GM18519 (cell line): Measurements from ENCODE around the gene NEK8.

Source experiments
- ATAC-seq: cut with Tn5 transposase; IDR thresholded peaks from one replicate; pipeline ENCODE4 v1.9.1; 2021; ENCODE audit warnings: mild to moderate bottlenecking, moderate library complexity; ENCODE audit not compliant: unreplicated experiment, low FRiP score

NEK8 gene

DNA sequence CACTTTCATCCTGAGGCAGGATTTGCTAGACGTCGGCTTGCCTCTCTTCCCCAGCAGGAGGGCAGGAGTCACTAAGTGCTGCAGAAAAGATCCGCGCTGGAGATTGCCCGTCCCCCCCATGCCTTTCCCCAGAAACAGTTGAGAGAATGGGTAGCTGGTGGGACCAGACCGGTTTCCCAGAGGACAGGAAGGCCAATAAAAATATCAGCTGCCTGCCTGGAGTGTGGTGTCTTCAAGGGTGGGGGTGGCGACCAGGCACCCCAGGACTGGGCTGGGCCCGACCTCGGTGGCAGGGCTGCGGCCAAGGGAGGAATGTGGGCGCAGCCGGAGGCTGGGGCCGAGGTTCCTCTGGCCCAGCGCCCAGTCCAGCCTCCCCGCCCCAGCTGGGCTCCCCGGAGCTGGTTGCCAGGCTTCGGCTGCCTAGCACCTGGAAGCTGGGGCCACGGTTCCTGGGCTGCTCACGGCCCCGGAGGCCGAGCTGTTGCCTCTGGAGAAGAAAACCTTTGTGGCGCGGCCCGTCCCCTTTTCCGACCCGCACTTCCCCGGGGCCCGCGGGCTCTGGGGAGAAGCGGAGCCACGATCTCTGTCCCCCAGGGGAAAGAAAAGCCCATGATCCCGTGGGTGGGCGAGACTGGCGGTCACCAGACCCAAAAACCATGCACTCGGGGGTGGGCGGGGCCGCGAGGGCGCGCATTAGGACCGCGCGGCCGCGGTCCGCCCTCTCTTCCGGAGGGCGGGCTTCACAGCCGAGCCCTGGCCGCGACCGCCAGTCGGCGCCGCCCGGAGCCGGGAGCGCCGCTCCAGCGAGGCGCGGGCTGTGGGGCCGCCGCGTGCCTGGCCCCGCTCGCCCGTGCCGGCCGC lies 14.9 kb downstream of the NEK8 start, which contains the start of gene TRAF4:
Gene TRAF4 (plus strand): TSS at position 769 of the 861 bp plus-strand sequence. CDS start 102 bp downstream, outside the sequence.
- peak; percentile 37 for ATAC-seq

DNA sequence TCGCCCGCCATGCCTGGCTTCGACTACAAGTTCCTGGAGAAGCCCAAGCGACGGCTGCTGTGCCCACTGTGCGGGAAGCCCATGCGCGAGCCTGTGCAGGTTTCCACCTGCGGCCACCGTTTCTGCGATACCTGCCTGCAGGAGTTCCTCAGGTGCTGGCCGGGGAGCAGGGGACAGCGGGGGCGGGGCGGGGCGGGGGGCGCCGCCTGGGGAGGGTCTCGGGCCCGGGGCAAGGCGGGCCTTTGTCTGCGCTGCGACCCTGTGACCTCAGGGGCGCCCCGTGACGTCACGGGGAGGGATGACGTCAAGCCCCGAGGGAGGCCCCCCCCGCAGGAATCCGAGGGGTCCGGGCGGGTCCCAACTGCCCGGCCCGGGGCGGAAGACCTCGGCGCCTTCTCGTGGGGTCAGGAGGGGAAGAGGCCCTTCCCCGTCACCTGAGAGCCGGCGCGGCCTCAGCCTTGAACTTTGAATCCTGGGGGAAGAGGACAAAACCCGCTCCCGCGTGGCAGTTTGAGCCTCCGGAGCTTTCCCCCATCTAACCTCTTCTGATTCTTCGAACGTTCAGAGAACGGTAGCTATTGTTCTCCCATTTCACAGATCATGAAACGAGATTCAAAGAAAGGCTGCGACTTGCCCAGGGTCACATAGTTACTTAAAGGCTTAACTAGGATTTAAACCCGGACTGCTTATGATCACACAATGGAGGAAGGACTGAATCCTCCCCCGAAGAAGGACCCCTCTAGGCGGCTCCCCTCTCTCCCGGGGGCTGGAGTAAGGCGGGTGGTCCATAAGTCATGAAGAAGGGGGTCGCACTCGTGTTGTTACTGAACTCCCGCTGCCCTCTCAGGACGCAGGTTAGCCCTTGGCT lies 15.8 kb downstream of the NEK8 start:
- no peak for ATAC-seq

DNA sequence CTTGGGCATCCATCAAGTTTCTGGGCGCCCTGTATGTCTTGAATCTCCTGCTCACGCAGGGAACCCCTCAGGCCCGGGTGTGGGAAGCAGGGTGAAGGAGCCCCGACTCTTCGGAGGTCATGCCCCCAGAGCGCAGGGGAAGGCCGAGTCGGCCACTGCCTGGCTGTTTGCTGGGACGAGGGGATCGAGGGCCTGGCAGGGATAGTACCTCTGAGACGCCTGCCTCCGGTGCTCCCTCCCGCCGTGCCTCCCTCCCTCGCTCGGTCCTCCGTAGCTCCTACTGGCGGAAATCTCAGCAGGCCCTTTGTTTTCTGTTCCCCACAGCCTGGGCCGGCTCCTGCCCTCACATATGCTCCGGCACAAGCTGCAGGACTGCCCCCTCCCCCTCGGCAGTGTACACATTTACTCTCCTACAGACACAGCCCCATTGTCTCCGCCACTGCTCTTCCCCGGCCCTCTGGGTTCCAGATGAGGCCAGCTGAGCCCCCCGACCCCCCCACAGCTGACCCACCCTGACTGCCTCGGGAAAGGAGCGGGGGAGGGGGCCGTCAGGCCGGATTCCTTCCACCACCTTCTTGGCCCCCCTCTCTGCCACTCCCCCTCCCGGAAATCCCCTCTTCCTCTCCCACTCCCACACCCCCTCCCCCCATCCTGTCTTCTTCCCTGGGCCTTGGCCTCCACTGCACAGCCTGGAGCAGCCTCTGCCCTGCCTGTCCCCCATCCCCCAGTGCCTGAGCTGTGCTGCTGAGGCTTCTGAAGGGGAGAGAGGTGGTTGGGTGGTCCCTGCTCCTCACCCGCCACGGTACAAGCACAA lies 16.6 kb downstream of the NEK8 start:
- no peak for ATAC-seq

DNA sequence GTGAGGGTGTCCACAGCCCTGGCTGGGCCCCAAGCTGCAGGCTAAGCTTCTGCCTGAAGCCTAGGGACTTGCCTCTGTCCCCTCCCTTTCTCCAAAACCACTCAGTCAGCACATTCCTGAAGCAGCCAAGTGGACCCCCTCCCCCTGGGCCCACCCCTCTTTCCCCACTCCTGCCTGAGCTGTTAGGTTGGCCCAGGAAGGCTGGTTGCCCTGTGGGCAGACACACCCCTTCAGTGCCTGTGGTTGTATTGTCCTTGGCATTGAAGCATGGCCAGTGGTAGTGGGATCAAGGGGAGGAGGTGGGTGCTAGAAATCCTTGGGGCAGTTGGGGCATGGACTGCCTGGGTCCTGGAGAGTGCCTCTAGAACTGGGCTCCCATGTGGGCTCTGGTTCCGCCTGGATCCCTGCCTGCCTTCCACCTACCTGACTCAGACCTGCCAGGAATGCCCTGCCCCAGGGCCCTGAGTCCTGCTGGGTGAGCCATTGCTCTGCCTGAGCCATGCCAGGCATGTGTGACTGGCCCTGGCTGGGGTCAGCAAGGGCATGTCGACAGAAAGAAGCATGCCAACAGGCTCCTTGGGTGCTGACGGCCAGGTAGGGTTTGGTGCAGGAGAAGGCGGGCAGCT lies 17.3 kb downstream of the NEK8 start:
- no peak for ATAC-seq

DNA sequence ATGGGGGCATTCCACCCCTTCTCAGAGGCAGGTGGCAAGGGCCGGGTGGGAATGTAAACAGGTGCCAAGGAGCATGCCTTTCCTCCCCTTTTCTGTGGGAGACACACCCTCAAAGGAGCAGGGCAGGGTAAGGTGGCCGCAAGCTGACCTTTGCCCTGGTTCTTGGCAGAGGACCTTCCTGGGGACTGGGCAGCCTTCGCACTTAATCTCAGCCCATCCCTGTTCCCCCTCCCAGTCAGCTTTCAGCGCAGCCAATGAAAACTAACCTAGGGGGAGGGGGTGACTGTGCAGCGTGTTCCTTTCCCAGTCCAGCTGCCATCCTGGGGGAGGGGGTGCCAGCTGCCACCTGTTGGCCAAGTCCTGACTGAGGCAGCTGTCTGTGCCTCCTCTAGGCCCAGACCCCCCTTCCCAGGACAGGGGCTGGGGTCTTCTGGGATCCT lies 18.0 kb downstream of the NEK8 start:
- no peak for ATAC-seq

DNA sequence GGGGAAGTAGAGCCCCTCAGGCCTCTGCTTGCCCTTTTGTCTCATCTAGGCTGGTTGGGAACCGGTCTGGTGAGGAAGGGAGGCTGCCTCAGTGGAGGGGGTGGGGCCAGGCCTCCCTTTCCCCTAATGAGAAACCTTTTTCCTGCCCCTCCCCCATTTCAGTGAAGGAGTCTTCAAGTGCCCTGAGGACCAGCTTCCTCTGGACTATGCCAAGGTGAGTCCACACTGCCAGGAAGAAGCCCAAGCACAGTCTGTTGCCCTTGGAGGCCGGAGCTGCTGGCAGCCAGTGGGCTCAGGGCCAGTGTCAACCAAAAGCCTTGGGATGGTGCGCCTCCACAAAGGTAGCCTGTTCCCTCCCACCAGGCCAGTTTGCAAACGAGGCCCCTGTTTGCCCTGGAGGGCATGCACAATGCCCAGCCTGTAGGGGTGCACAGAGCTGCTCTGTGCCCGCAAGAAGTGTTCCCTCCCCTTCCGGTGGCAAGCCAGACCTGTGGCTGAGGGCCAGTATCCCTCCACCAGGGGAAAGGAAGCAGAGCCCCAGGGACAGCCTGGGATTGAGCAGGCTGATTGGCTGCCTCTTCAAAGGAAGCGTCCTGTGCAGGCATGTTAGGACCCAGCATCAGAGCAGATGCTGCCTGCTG lies 18.6 kb downstream of the NEK8 start:
- no peak for ATAC-seq

DNA sequence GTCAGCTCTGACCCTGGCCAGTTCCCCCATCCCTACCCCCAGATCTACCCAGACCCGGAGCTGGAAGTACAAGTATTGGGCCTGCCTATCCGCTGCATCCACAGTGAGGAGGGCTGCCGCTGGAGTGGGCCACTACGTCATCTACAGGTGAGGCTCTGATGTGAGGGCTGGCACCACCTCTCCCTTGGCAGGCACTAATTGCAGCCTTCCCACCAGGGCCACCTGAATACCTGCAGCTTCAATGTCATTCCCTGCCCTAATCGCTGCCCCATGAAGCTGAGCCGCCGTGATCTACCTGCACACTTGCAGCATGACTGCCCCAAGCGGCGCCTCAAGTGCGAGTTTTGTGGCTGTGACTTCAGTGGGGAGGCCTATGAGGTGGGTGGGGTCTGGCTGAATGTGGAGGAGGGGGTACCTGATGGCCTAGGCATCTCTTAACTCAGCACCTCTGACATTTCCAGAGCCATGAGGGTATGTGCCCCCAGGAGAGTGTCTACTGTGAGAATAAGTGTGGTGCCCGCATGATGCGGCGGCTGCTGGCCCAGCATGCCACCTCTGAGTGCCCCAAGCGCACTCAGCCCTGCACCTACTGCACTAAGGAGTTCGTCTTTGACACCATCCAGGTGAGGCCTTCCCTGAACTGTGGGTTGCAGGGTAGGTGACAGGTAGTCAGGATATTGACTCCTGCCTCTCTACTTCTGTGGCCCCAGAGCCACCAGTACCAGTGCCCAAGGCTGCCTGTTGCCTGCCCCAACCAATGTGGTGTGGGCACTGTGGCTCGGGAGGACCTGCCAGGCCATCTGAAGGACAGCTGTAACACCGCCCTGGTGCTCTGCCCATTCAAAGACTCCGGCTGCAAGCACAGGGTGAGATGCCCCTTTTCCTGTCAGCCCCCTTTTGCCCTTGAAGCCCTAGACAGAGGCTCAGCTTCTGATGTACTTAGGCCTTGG lies 19.5 kb downstream of the NEK8 start:
- no peak for ATAC-seq

DNA sequence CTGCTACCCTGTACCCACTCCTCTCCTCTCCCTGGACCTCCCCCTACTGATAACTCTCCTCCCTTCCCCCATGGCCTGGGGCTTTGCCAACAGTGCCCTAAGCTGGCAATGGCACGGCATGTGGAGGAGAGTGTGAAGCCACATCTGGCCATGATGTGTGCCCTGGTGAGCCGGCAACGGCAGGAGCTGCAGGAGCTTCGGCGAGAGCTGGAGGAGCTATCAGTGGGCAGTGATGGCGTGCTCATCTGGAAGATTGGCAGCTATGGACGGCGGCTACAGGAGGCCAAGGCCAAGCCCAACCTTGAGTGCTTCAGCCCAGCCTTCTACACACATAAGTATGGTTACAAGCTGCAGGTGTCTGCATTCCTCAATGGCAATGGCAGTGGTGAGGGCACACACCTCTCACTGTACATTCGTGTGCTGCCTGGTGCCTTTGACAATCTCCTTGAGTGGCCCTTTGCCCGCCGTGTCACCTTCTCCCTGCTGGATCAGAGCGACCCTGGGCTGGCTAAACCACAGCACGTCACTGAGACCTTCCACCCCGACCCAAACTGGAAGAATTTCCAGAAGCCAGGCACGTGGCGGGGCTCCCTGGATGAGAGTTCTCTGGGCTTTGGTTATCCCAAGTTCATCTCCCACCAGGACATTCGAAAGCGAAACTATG lies 20.4 kb downstream of the NEK8 start:
- ATAC-seq = no peak

DNA sequence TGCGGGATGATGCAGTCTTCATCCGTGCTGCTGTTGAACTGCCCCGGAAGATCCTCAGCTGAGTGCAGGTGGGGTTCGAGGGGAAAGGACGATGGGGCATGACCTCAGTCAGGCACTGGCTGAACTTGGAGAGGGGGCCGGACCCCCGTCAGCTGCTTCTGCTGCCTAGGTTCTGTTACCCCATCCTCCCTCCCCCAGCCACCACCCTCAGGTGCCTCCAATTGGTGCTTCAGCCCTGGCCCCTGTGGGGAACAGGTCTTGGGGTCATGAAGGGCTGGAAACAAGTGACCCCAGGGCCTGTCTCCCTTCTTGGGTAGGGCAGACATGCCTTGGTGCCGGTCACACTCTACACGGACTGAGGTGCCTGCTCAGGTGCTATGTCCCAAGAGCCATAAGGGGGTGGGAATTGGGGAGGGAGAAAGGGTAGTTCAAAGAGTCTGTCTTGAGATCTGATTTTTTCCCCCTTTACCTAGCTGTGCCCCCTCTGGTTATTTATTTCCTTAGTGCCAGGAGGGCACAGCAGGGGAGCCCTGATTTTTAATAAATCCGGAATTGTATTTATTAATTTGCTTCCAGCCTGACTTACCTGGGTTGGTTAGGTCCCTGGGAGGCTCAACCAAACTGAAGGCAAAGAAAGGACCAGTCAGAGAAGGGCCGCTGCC lies 21.1 kb downstream of the NEK8 start:
- no peak for ATAC-seq

DNA sequence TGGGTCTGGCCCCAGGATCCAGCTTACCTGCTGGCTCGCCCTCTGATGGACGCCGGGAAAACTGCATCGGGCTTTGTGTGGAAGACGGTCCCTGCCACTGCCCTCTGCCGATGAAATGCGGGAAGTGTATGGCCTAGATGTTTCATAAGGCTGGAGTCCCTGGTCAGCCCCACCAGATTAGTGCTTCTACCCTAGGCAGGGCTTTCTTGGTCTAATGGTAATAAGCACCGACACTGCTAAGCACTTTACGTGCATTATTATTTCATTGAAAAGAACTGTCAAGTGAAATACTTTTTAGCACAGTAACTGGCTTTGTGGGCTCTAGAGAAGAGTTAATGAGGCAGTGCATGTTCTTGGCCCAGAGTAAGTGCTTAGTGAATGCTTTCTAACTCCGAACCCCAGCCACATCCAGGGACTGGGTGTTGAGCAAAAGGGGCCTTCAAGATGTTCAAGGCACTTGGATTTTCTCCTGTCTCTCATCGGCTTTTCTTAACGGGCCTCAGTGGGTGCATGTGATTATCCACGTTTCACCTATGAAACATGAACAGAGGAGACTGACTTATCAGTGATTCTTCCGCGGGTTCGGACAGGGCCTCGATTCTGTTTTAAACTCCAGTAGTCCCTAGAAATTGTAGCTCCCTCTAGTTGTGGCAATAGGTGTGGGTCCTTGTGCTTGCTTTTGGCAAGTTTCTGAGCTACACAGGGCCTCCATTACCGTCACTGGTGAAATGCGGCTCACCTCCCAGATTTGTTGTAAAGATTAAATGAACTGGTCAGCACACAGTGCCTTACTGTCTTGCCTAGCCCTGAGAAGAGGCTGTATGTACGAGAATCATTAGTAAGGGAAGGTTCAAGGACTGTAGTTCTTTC lies 21.8 kb downstream of the NEK8 start:
- no peak for ATAC-seq

DNA sequence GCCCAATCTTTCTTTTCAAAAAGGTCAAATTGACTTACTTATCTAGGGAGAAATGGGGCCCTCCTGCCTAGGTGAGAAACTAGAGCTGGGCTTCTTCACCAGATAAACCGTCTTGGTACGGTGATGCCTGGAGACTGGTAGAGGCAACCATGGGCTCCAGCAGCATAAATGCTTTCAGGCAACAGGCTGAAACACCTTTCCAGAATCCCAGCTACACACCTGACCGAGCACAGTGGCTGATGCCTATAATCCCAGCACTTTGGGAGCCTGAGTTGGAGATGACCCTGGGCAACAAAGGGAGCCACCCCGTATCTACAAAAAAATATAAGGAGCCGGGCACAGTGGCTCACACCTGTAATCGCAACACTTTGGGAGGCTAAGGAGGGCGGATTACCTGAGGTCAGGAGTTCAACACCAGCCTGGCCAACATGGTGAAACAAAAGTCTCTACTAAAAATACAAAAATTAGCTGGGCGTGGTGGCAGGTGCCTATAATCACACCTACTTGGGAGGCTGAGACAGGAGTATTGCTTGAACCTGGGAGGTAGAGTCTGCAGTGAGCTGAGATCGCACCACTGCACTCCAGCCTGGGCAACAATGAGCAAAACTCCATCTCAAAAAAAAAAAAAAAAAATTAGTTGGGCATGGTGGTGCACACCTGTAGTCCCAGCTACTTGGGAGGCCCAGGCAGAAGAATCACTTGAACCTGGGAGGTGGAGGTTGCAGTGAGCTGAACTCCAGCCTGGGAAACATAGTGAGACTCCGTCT lies 23.2 kb downstream of the NEK8 start:
- ATAC-seq = no peak

DNA sequence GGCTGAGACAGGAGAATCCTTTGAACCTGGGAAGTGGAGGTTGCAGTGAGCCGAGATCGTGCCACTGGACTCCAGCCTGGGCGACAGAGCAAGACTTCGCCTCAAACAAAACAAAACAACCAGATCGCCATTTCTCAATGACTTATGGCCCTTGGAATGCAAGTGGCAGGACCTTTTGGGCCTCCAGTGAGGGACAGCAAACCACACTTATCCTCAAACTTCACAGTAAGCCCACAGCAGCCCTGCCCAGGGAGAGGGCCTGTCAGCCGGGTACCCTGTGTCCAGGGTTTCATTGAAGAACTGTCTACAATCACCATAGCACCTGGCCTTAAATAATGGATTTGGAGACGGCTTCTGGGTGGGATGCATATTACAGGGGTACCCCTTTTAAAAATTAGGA lies 26.9 kb downstream of the NEK8 start:
- no peak for ATAC-seq

DNA sequence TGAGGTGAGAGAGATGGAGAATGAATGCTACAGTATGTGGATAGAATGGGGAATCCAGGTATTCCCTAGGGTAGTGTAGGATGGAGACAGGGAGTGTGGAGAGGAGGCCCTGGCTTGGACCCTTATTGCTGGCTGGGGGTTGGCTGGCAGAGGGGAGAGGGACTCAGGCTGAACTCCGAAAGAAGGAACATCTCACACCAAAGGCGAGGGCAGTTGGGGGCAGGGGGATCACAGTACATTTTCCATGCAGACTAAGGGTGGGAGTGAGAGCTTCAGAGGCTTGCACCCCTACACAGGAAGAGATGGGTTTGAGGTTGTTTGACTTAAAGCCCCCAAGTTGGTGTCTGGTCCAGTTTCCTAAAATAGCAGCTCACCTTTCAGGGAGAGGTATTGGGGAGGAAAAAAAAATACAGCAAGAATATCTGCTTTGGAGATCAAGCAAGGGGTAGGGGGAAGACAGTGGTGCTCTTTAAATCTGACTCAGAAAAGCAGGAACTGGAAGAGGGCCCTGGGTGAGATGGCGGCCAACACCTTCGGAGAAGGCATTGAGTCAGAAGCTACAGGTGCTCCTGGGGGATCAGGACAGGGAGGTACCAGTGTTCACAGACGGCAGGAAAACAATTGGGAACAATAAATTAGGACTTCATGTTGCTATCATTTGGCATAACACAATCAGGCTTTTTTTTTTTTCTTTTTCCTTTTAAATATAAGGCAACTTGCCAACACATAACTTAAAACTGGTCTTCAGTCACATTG lies 27.6 kb downstream of the NEK8 start:
- ATAC-seq = no peak

DNA sequence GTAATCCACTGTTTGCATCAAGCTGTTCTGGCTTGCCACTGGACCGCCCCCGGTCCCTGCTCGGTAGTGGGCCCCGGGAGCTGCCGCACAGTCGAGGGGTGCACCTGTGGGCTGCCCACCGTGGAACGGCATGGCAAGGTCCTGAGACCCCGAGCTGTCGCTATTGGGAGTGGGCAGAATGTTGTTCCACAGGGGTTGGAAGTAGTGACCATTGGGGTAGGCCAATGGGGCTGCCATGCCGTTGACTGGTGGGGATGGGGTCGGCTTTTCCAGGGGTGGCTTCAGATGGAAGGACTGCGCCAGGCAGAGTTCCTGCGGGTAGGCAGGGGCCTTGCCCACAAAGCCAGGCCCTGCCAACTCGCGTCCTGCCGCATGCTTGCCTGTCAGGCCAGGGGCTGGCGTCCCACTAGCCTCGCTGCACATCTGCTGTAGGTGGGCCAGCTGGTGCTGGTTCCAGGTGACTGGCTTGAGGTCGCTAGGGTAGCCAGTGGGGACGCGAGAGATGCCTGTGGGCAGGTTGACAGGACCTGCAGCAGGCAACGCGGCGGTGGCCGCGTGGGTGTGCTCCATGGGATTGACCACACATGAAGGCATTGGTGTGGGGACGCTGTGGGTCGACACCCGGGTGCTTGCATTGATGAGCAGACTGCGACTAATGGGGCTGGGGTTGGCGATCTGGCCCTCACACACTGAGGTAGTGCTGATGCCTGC lies 30.0 kb downstream of the NEK8 start:
- ATAC-seq = no peak
